NB4 (cell line): ENCODE measurements around the gene PAK1.

Experiments
- DNase-seq: peaks from one replicate; pipeline ENCODE4 v3.0.0; 2010; ENCODE audit warnings: low read depth
- H3K4me3 ChIP-seq: one replicate; pipeline ENCODE4 v1.5.1; 2011; ENCODE audit warnings: mild to moderate bottlenecking, low read depth, low read length, moderate library complexity
- MYC ChIP-seq: IDR thresholded peaks from 2 replicates; pipeline ENCODE4 v1.6.1; 2011; ENCODE audit warnings: low read depth, low read length
- POLR2A ChIP-seq: IDR thresholded peaks from 2 replicates; pipeline ENCODE4 v1.6.1; 2011; ENCODE audit warnings: mild to moderate bottlenecking; ENCODE audit not compliant: insufficient read length; ENCODE audit errors: extremely low read depth
- TF ChIP-seq, protein P1 (sequence below): IDR thresholded peaks from one replicate; pipeline ENCODE4 v1.5.1; 2012; ENCODE audit warnings: low read depth, low read length
- TF ChIP-seq, protein P2 (sequence below): IDR thresholded peaks from 2 replicates; pipeline ENCODE4 v1.6.1; 2011; ENCODE audit warnings: low read depth, low read length

The PAK1 gene

DNA sequence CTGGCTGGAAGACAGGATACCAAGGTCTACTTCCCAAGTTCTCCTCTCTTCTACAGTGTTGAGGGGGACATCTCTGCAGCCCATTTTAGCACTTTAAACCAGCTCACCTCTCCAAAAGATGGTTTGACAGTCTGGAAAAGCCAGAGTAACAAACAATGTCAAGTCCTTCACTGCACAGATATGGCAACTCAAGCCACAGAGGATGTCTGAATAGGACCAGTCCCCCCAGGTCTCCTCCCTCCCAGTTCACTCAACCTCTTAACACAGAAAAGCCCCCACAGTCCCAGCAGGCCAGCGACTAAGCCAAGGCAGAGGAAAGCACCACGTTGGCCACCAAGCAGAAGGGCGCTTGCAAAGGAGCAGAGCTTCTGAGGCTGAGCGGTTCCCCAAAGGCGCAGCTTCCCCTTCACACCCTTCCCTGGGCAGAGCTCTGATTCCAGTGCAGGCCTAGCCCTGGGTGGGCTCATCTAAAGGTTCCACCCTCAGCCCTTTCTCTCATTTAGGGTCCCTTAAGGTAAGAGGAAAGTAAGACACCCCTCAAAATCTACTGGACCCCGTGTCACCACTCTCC lies 62.7 kb downstream of the PAK1 start:
- peak; percentile 75 for DNase-seq
- peak overlapping the region; percentile 72 for H3K4me3 ChIP-seq
- TF ChIP-seq, protein P1, sequence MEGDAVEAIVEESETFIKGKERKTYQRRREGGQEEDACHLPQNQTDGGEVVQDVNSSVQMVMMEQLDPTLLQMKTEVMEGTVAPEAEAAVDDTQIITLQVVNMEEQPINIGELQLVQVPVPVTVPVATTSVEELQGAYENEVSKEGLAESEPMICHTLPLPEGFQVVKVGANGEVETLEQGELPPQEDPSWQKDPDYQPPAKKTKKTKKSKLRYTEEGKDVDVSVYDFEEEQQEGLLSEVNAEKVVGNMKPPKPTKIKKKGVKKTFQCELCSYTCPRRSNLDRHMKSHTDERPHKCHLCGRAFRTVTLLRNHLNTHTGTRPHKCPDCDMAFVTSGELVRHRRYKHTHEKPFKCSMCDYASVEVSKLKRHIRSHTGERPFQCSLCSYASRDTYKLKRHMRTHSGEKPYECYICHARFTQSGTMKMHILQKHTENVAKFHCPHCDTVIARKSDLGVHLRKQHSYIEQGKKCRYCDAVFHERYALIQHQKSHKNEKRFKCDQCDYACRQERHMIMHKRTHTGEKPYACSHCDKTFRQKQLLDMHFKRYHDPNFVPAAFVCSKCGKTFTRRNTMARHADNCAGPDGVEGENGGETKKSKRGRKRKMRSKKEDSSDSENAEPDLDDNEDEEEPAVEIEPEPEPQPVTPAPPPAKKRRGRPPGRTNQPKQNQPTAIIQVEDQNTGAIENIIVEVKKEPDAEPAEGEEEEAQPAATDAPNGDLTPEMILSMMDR = no peak
- TF ChIP-seq POLR2A (no peak), MYC (no peak)
- TF ChIP-seq, protein P2, sequence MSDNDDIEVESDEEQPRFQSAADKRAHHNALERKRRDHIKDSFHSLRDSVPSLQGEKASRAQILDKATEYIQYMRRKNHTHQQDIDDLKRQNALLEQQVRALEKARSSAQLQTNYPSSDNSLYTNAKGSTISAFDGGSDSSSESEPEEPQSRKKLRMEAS = no peak

DNA sequence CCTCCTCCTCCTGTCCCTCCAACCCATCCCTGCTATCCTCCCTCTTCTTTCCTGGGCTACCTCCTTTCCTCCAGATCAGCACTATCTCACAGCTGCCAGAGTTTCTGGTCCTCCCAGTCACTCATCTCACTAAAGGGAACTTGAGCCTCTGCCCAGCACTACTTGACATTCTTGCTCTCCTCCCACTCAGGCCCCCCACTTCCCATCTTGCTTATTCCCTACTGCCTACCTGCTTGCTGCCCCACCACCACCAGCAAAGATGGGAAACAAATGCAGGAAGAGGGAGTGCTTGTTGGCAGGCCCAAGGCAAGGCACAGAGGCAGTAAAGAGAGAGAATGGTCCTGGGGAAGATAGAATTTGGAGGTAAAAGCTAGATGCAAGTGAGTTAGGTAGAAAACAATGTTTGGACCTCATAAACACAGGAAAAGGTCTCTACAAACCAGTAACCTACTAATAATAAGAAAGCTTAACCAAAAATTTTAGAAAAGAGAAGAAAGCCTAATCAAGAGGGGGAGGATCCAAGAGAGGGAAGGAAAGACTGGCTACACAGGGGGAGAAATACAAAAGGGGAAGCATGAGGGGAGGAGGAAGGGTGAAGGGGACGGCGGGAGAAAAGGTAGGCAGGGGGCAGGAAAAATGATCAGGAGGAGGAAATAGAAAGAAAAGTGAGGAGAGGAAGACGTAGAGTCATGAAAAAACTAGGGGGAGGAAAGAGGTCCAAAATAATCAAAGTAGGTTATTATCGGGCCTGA lies 63.6 kb downstream of the PAK1 start:
- no peak overlapping the region for H3K4me3 ChIP-seq
- peak; percentile 25 for DNase-seq
- no peak for TF ChIP-seq POLR2A
- TF ChIP-seq, protein P1 = no peak
- TF ChIP-seq MYC = no peak
- TF ChIP-seq, protein P2 = no peak

DNA sequence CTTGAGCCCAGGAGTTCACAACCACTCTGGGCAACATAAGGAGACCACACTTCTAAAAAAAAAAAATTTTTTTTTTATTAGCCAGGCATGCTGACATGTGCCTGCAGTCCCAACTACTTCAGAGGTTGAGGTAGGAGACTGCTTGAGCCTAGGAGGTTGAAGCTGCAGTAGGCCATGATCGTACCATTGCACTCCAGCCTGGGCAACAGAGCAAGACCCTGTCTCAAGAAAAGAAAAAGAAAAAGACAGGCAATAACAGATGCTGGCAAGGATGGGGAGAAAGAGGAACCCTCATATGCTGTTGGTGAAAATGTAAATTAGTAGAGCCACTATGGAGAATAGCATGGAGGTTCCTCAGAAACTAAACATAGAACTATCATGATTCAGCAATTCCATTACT lies 64.8 kb downstream of the PAK1 start:
- no peak for DNase-seq
- TF ChIP-seq MYC (no peak), POLR2A (no peak)
- TF ChIP-seq, protein P1 = no peak
- TF ChIP-seq, protein P2 = no peak
- H3K4me3 ChIP-seq = no peak overlapping the region

DNA sequence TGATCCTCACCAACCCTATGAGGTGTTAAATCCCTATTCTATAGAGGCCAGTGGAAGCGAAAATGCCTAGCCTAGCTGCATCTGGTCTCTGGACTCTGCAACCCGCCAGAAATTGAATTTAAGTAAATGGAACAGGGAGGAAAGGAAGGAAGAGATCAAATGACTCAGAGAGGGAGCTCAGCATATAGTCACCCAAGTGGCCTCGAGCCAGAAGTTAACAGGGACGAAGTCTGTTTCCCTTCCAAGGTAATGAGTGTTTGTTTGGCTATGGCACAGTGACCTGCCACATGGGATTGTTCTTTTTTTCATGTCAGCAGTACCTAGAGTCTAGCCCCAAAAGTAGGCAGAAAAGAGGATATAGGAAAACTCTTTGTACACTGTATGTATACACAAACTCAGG lies 66.3 kb downstream of the PAK1 start:
- H3K4me3 ChIP-seq = no peak overlapping the region
- peak; percentile 29 for DNase-seq
- TF ChIP-seq, protein P1 = no peak
- TF ChIP-seq, protein P2 = no peak
- no peak for TF ChIP-seq POLR2A
- no peak for TF ChIP-seq MYC

DNA sequence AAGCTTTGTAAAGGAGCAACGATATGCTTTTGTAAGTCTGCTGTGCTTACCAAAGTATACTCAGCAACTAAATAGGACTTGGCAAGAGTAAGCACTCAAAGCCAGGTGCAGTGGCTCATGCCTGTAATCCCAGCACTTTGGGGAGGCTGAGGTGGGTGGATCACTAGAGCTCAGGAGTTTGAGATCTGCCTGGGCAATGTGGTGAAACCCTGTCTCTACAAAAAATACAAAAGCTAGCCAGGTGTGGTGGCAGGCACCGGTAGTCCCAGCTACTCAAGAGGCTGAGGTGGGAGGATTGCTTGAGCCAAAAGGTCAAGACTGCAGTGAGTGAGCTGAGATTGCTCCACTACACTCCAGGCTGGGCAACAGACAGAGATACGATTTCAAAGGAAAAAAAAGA lies 67.5 kb downstream of the PAK1 start:
- DNase-seq = no peak
- TF ChIP-seq, protein P2 = no peak
- TF ChIP-seq MYC (no peak), POLR2A (no peak)
- TF ChIP-seq, protein P1 = no peak
- H3K4me3 ChIP-seq = no peak overlapping the region
